OCI-LY7 (cell line): ENCODE data around the gene PLCXD3.

Source experiments
- CTCF ChIP-seq: fragments of 200-600 bp; sonication (generic); conservative IDR thresholded peaks from 2 replicates; pipeline ENCODE4 v1.5.1; 2014; ENCODE audit warnings: mild to moderate bottlenecking, antibody characterized with exemption, low read length, moderate library complexity, mixed read lengths
- EZH2phosphoT487 ChIP-seq: fragments of 200-600 bp; sonication (generic); IDR thresholded peaks from 2 replicates; pipeline ENCODE4 v1.6.1; 2018; ENCODE audit warnings: low read depth, borderline replicate concordance, mild to moderate bottlenecking, mixed run types, antibody characterized with exemption, low read length, moderate library complexity, mixed read lengths

- no peak for TF ChIP-seq CTCF
- no peak for TF ChIP-seq EZH2phosphoT487
Measured at GRCh38 chr5:41368158-41368557, 142.2 kb downstream of the PLCXD3 start.
